Mucosa of descending colon (tissue), 3 donors: ENCODE results near the gene COPG2. TPM values are rescaled to one million over a fixed set of nuclear protein-coding genes. Genes with fewer than 3 reads are reported as not detected.

Experiments
- ATAC-seq: fragments of 200-7000 bp; cut with Tn5 transposase; one replicate; pipeline ENCODE4 v1.9.1; 2020; ENCODE audit warnings: mild to moderate bottlenecking, moderate library complexity
- DNase-seq, 3 donors: peaks; one replicate each; pipeline ENCODE4 v3.0.0-alpha.2; 2020
- H3K36me3 ChIP-seq: fragments of 200-600 bp; one replicate; pipeline ENCODE4 v1.8.0; 2021; ENCODE audit warnings: low read depth, mild to moderate bottlenecking
- H3K4me1 ChIP-seq: fragments of 200-600 bp; one replicate; pipeline ENCODE4 v1.8.0; 2021; ENCODE audit warnings: low read depth, mild to moderate bottlenecking
- H3K4me3 ChIP-seq: fragments of 200-600 bp; one replicate; pipeline ENCODE4 v1.8.0; 2021; ENCODE audit warnings: mild to moderate bottlenecking
- H3K9me3 ChIP-seq: fragments of 200-600 bp; one replicate; pipeline ENCODE4 v1.8.0; 2021; ENCODE audit warnings: mild to moderate bottlenecking
- intact Hi-C, 2 donors: fragments of 100-400 bp; cut with DNase I in 1 of 2; cut with micrococcal nuclease in 1 of 2; formaldehyde crosslinking; loops; one replicate each; pipeline versions ENCODE4 v1.11.0 to v1.11.1; 2022; cut with DNase I, micrococcal nuclease
- total RNA-seq, 3 donors: library from RNA; stranded (reverse); fragmentation: NEBNext Ultra II Directional in 2 of 3; extraction: Animal tissue kit (Norgen Biotek cat#: 25700) in 2 of 3; gene quantifications; one replicate each; pipeline versions ENCODE4 v1.2.1 to v1.2.4, GENCODE V29; 2021 to 2023
- TF ChIP-seq, protein P1 (sequence below): fragments of 200-600 bp; IDR thresholded peaks from one replicate; pipeline ENCODE4 v1.8.0; 2022; ENCODE audit warnings: antibody characterized with exemption, mild to moderate bottlenecking
- donor health status: DM: no; HTN: no; CAD: no; lungs with moderate emphysema.
- donor health status: DM: no; HTN: no; CAD: no.
- donor health status: DM: no; HTN: yes; CAD: no.

Gene COPG2
- total RNA-seq, 3 donors from 2014 or later, result 13.8 to 20.2 (median 16.2) TPM

DNA sequence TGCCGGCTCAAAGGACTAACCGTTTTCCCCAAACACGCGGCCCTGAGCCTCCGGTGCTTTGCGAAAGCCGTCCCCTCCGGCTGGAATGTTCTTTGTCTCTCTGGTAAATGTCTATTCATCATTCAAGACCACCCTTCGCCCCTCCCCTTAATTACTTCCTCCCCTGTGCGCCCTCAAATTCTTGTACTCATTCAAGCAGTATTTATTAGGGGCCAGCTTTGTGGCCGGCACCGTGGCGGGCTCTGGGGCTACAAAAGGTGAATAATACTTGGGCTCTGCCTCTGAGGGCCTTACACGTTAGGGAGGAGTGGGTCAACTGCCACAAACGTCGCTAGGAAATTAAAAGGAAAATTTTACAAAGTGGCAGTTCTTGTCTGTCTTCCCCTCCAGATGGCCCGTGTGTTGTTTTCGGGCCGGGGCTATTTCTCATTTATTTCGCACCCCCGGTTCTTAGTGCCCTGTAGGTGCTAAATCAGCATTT, 178.2 kb downstream of the COPG2 start:
- intact Hi-C loops, result no loop called here
- no peaks in the 10 kb centered on the region for H3K4me1 ChIP-seq
- ATAC-seq, result no peak
- no peak overlapping the region for H3K4me3 ChIP-seq
- H3K9me3 ChIP-seq, result no peaks in the 10 kb centered on the region
- TF ChIP-seq, protein P1, sequence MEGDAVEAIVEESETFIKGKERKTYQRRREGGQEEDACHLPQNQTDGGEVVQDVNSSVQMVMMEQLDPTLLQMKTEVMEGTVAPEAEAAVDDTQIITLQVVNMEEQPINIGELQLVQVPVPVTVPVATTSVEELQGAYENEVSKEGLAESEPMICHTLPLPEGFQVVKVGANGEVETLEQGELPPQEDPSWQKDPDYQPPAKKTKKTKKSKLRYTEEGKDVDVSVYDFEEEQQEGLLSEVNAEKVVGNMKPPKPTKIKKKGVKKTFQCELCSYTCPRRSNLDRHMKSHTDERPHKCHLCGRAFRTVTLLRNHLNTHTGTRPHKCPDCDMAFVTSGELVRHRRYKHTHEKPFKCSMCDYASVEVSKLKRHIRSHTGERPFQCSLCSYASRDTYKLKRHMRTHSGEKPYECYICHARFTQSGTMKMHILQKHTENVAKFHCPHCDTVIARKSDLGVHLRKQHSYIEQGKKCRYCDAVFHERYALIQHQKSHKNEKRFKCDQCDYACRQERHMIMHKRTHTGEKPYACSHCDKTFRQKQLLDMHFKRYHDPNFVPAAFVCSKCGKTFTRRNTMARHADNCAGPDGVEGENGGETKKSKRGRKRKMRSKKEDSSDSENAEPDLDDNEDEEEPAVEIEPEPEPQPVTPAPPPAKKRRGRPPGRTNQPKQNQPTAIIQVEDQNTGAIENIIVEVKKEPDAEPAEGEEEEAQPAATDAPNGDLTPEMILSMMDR, result no peak
- no peaks in the 10 kb centered on the region for H3K36me3 ChIP-seq
- DNase-seq, result no peak

DNA sequence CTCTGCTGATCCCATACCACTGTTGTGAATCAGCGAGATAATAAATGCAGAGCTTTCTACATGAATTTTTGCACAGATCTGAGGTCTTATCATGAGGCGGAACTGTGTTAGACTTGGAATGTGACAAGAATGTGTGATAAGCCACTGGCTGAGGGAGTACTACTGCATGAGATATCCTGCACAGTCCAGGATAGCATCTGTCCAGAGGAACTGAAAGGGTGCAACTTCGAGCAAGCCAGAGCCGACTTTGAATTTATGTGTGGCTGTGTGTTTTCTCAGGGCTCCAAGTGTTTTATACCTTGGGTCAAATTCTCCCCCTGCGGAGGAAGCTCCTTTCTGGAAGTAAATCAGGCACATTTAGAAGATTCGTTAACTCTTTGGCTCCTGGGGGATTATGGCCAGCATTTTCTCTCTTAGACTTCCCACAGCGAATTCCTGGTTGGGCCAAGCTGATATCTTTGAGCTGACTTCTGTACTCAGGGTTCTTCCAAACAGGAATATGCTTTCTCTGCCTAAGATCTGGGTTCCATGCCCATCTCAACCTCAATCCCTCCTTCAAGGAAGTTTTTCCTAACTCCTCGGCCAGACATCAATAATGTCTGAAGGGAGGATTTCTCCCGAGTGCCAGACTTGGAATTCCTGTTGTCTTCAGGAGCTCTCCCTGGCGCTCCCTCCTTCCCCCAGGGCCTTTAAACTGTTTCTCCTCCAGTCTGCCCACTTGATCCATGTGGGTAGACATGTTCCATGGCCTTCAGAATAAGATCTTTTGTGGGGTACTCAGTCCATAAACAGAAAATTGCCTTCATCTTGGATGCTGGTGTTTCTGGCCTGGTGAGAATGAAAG, 179.2 kb downstream of the COPG2 start:
- H3K4me3 ChIP-seq, result no peak overlapping the region
- H3K4me1 ChIP-seq, result no peaks in the 10 kb centered on the region
- no peak for ATAC-seq
- no peak for DNase-seq
- H3K36me3 ChIP-seq, result no peaks in the 10 kb centered on the region
- no peaks in the 10 kb centered on the region for H3K9me3 ChIP-seq
- intact Hi-C loops, result no loop called here
- TF ChIP-seq, protein P1, result no peak

DNA sequence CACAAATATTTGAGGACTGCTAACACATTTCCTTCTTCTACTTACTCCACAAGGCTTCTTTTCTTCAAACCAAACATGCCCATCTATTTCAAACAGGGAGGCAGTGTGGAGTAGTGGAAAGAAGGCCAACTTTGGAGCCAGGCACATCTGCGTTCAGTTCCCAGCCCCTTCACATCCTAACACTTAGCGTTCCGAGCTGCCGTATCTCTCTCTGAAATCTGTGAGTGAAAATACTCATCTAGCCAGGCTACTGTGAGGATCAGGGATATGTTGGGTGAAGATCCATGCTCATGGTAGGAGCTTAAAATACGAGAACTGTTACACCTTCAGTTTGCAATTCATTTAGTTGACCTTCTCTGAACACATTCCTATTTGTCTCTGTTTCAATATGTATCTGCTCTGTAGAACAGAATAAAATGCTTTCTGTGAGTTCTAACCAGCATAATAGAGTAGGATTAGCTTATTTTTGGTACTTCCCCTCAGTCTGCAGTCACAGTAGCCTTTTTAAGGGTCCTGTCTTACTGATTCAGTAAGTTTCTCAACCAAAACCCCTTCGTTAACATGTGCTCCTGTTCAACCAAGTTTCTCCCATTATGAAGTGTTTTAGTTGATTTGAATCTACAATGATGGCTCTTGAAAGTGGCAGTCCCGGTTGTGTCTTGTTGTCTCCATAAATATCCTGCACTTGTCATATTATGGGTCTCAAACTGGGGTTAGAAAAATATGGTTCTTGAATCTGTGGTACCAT, 180.0 kb downstream of the COPG2 start:
- Histone ChIP-seq H3K4me3 (no peak overlapping the region), H3K4me1 (no peaks in the 10 kb centered on the region), H3K9me3 (no peaks in the 10 kb centered on the region), H3K36me3 (no peaks in the 10 kb centered on the region)
- TF ChIP-seq, protein P1, result no peak
- no peak for DNase-seq
- intact Hi-C loops, result no loop called here
- ATAC-seq, result no peak

DNA sequence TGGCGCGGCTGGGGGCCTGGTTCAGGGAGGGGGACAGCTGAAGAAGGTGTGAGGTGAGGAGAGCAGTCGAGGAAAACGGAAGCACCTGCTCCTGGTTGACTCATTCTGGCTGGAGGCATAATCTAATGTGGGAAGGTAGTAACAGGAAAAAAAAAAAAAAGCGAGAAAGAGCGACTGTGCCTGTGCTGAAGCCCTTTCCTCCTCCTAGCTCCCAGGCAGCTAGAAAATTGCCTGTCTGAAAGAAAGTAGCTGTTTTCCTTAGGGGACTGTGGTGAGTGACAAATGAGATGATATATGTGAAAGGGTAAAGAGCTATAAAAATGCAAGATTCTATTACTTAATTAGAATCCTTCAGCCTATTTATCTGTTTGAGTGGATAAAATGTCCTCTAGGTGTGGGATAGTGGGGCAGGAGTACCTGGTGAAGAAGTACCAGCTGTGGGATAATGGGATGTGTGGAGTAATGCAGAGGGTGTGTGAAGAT, 181.6 kb downstream of the COPG2 start:
- ATAC-seq (no peak), DNase-seq (no peak)
- intact Hi-C loops, result no loop called here
- TF ChIP-seq, protein P1, result no peak
- Histone ChIP-seq H3K9me3 (no peaks in the 10 kb centered on the region), H3K4me3 (peak overlapping the region; percentile 28), H3K36me3 (no peaks in the 10 kb centered on the region), H3K4me1 (no peaks in the 10 kb centered on the region)

DNA sequence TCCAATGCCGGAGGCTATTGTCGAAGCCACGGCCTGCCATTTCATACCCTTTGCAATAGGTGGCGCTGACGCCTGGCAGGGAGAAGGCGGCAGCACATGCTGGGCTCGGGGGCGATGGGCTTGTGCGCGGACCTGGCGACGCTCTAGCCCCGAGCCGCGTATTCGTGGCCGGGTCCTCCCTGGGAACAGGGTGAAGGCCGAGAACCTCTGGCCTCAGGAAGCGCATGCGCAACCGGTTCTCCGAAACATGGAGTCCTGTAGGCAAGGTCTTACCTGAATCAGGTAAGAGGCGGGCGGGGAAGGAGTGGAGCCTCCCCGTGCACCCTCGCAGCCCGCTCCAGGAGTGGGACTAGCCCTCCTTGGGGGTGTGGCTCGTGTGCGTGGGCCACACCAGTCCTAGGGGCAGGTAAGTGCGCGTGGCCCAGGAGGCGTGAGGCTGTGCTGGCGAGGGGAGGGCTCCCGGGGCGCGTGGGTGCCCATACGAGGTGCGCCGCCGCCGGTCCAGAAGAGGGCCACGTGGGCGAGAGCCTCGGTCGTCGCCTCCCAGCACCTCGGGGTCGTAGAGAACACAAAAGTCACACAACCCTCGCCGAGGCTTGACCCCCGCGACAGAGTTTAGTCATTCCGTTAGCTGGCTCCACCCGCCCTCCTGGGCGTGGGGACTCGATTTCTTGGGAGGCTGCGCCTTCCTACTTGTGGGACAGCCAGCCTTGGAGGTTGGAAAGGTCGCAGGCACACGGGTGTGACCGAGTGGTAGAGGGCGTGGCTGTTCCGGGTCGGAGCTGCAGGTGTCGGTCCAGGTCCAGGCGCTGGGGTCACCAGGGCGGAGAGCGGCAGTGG, 182.2 kb downstream of the COPG2 start:
- TF ChIP-seq, protein P1, result peak; percentile 88
- peak overlapping the region; percentile 28 for H3K4me3 ChIP-seq
- no peaks in the 10 kb centered on the region for H3K4me1 ChIP-seq
- peak; percentile 83 to 89 (median 88) for DNase-seq
- no peaks in the 10 kb centered on the region for H3K9me3 ChIP-seq
- H3K36me3 ChIP-seq, result no peaks in the 10 kb centered on the region
- ATAC-seq, result peak; percentile 90
- intact Hi-C loops, result no loop called here
